Measurements from ENCODE around the gene NCKAP1. TPM values are rescaled to one million over a fixed set of nuclear protein-coding genes. Genes with fewer than 3 reads are reported as not detected.
A peak's percentile ranks its signal among the peaks of the same experiment; 100 is the strongest.

Gene NCKAP1
- total RNA-seq, 1 donor from 2014 or later: 83.0 TPM

- Histone ChIP-seq H3K9me3 (ENCODE audit: control insufficient read depth in 3 of 3, low read length in 3 of 3) (no peaks in the 10 kb centered on the region), H3K9ac (ENCODE audit: low read depth in 1 of 3, low read length in 3 of 3) (peak overlapping the region; percentile 63 to 88 (median 66)), H3K36me3 (ENCODE audit: control insufficient read depth in 3 of 3, insufficient read depth in 3 of 3, low read length in 3 of 3) (no peaks in the 10 kb centered on the region), H3K4me1 (ENCODE audit: control insufficient read depth in 3 of 3, insufficient read depth in 3 of 3, low read length in 3 of 3) (peaks cover 10 to 17% (median 15%) of the 10 kb centered on the region in 3 donors), H3K4me3 (ENCODE audit: low read length in 3 of 3) (peak overlapping the region; percentile 63 to 85 (median 79)), H3K27ac (ENCODE audit: low read depth, low read length) (peak overlapping the region; percentile 45), H3K27me3 (ENCODE audit: control insufficient read depth in 3 of 3, insufficient read depth in 3 of 3, low read length in 3 of 3) (no peaks in the 10 kb centered on the region)
Observed at GRCh38 chr2:182867426-182868053, 170.7 kb downstream of the NCKAP1 start.

GRCh38 chr2:182866461-182867406 lies 171.5 kb downstream of the NCKAP1 start, which contains the start of gene FRZB:
TSS of gene FRZB (minus strand) at chr2:182866637. CDS start at chr2:182866552, 85 bp downstream.
- Histone ChIP-seq H3K4me3 (ENCODE audit: low read length in 3 of 3) (peak within 1 kb of the TSS; percentile 63 to 85 (median 79)), H3K9ac (ENCODE audit: low read depth in 1 of 3, low read length in 3 of 3) (peak within 1 kb of the TSS; percentile 63 to 88 (median 66)), H3K27me3 (ENCODE audit: control insufficient read depth in 3 of 3, insufficient read depth in 3 of 3, low read length in 3 of 3) (no peaks in the 10 kb centered on the region), H3K36me3 (ENCODE audit: control insufficient read depth in 3 of 3, insufficient read depth in 3 of 3, low read length in 3 of 3) (no peaks in the 10 kb centered on the region), H3K9me3 (ENCODE audit: control insufficient read depth in 3 of 3, low read length in 3 of 3) (no peaks in the 10 kb centered on the region), H3K4me1 (ENCODE audit: control insufficient read depth in 3 of 3, insufficient read depth in 3 of 3, low read length in 3 of 3) (peaks cover 16 to 20% (median 17%) of the 10 kb centered on the region in 3 donors), H3K27ac (ENCODE audit: low read depth, low read length) (peak within 1 kb of the TSS; percentile 45)

- peak overlapping the region; percentile 63 to 88 (median 66) for H3K9ac ChIP-seq (ENCODE audit: low read depth in 1 of 3, low read length in 3 of 3)
- H3K9me3 ChIP-seq (ENCODE audit: control insufficient read depth in 3 of 3, low read length in 3 of 3): no peaks in the 10 kb centered on the region
- H3K4me1 ChIP-seq (ENCODE audit: control insufficient read depth in 3 of 3, insufficient read depth in 3 of 3, low read length in 3 of 3): peaks cover 16 to 21% (median 17%) of the 10 kb centered on the region in 3 donors
- H3K4me3 ChIP-seq (ENCODE audit: low read length in 3 of 3): peak overlapping the region; percentile 63 to 85 (median 79)
- no peak overlapping the region for H3K27ac ChIP-seq (ENCODE audit: low read depth, low read length)
- H3K36me3 ChIP-seq (ENCODE audit: control insufficient read depth in 3 of 3, insufficient read depth in 3 of 3, low read length in 3 of 3): no peaks in the 10 kb centered on the region
- H3K27me3 ChIP-seq (ENCODE audit: control insufficient read depth in 3 of 3, insufficient read depth in 3 of 3, low read length in 3 of 3): no peaks in the 10 kb centered on the region
Observed at GRCh38 chr2:182866095-182866460, 172.2 kb downstream of the NCKAP1 start.

- peak overlapping the region in 1 of 3 donors; percentile 14 for H3K4me3 ChIP-seq (ENCODE audit: low read length in 3 of 3)
- no peak overlapping the region for H3K27ac ChIP-seq (ENCODE audit: low read depth, low read length)
- H3K4me1 ChIP-seq (ENCODE audit: control insufficient read depth in 3 of 3, insufficient read depth in 3 of 3, low read length in 3 of 3): peaks cover 16 to 21% (median 17%) of the 10 kb centered on the region in 3 donors
- H3K9ac ChIP-seq (ENCODE audit: low read depth in 1 of 3, low read length in 3 of 3): peak overlapping the region in 1 of 3 donors; percentile 27
- H3K36me3 ChIP-seq (ENCODE audit: control insufficient read depth in 3 of 3, insufficient read depth in 3 of 3, low read length in 3 of 3): no peaks in the 10 kb centered on the region
- H3K27me3 ChIP-seq (ENCODE audit: control insufficient read depth in 3 of 3, insufficient read depth in 3 of 3, low read length in 3 of 3): no peaks in the 10 kb centered on the region
- H3K9me3 ChIP-seq (ENCODE audit: control insufficient read depth in 3 of 3, low read length in 3 of 3): no peaks in the 10 kb centered on the region
Observed at GRCh38 chr2:182864949-182865570, 173.2 kb downstream of the NCKAP1 start.

- no peak overlapping the region for H3K9ac ChIP-seq (ENCODE audit: low read depth in 1 of 3, low read length in 3 of 3)
- H3K27ac ChIP-seq (ENCODE audit: low read depth, low read length): no peak overlapping the region
Observed at GRCh38 chr2:182863642-182864041, 174.6 kb downstream of the NCKAP1 start.

GRCh38 chr2:182862091-182862490 lies 176.2 kb downstream of the NCKAP1 start:
- no peaks in the 10 kb centered on the region for H3K9me3 ChIP-seq (ENCODE audit: control insufficient read depth in 3 of 3, low read length in 3 of 3)
- H3K27me3 ChIP-seq (ENCODE audit: control insufficient read depth in 3 of 3, insufficient read depth in 3 of 3, low read length in 3 of 3): no peaks in the 10 kb centered on the region
- peaks cover 11 to 16% (median 13%) of the 10 kb centered on the region in 3 donors for H3K4me1 ChIP-seq (ENCODE audit: control insufficient read depth in 3 of 3, insufficient read depth in 3 of 3, low read length in 3 of 3)
- no peak overlapping the region for H3K9ac ChIP-seq (ENCODE audit: low read depth in 1 of 3, low read length in 3 of 3)
- no peaks in the 10 kb centered on the region for H3K36me3 ChIP-seq (ENCODE audit: control insufficient read depth in 3 of 3, insufficient read depth in 3 of 3, low read length in 3 of 3)
- no peak overlapping the region for H3K27ac ChIP-seq (ENCODE audit: low read depth, low read length)
- no peak overlapping the region for H3K4me3 ChIP-seq (ENCODE audit: low read length in 3 of 3)

More at GRCh38 chr2:182863642-182864041, 174.6 kb downstream of the NCKAP1 start:
- H3K36me3 ChIP-seq (ENCODE audit: control insufficient read depth in 3 of 3, insufficient read depth in 3 of 3, low read length in 3 of 3): no peaks in the 10 kb centered on the region
- H3K4me1 ChIP-seq (ENCODE audit: control insufficient read depth in 3 of 3, insufficient read depth in 3 of 3, low read length in 3 of 3): peaks cover 16 to 21% (median 17%) of the 10 kb centered on the region in 3 donors
- no peaks in the 10 kb centered on the region for H3K27me3 ChIP-seq (ENCODE audit: control insufficient read depth in 3 of 3, insufficient read depth in 3 of 3, low read length in 3 of 3)
- no peaks in the 10 kb centered on the region for H3K9me3 ChIP-seq (ENCODE audit: control insufficient read depth in 3 of 3, low read length in 3 of 3)
- peak overlapping the region in 1 of 3 donors; percentile 16 for H3K4me3 ChIP-seq (ENCODE audit: low read length in 3 of 3)

- Histone ChIP-seq H3K27ac (ENCODE audit: low read depth, low read length) (no peak overlapping the region), H3K9ac (ENCODE audit: low read depth in 1 of 3, low read length in 3 of 3) (no peak overlapping the region), H3K4me3 (ENCODE audit: low read length in 3 of 3) (no peak overlapping the region), H3K4me1 (ENCODE audit: control insufficient read depth in 3 of 3, insufficient read depth in 3 of 3, low read length in 3 of 3) (peaks cover under 1 to 7% (median 6%) of the 10 kb centered on the region in 3 donors), H3K27me3 (ENCODE audit: control insufficient read depth in 3 of 3, insufficient read depth in 3 of 3, low read length in 3 of 3) (no peaks in the 10 kb centered on the region), H3K9me3 (ENCODE audit: control insufficient read depth in 3 of 3, low read length in 3 of 3) (no peaks in the 10 kb centered on the region), H3K36me3 (ENCODE audit: control insufficient read depth in 3 of 3, insufficient read depth in 3 of 3, low read length in 3 of 3) (no peaks in the 10 kb centered on the region)
Observed at GRCh38 chr2:182860858-182861257, 177.4 kb downstream of the NCKAP1 start.

Small RNAs within 50 kb of the gene (small RNA-seq; reads per million reads assigned to genes)
- not detected for gene RF00019
- not detected for gene RF00599
- not detected for gene RNU6-1122P

Other genes with a start within 250 kb of the NCKAP1 start
- 6.8 TPM for gene FRZB, start 171.8 kb downstream of the NCKAP1 start, total RNA-seq
- gene DUSP19, start 40.3 kb upstream of the NCKAP1 start, total RNA-seq: 2.1 TPM
- 24.0 TPM for gene NUP35, start 86.0 kb upstream of the NCKAP1 start, total RNA-seq